ENCODE measurements around the gene SGCD. TPM values are rescaled to one million over a fixed set of nuclear protein-coding genes. Genes with fewer than 3 reads are reported as not detected.

SGCD gene
- total and polyA plus RNA-seq, 2 of the 4 experiments (the other 2 are of a cell fraction), result 5.8 to 10.6 TPM

GRCh38 chr5:156687514-156687913 lies 360.6 kb downstream of the SGCD start:
- H3K9ac ChIP-seq (ENCODE audit: low read depth, low read length), result no peak overlapping the region
- POLR2A ChIA-PET (ENCODE audit: unreplicated experiment), result no interaction called here

More at GRCh38 chr5:156687514-156687913, 360.6 kb downstream of the SGCD start:
- Histone ChIP-seq H3K79me1 (ENCODE audit: low read depth in 1 of 2, low read length in 2 of 2) (no peaks in the 10 kb centered on the region), H3K4ac (ENCODE audit: low read depth, low read length) (no peak overlapping the region), H3K56ac (ENCODE audit: extremely low read depth, insufficient read depth, low read length) (no peak overlapping the region), H3K18ac (ENCODE audit: low read depth, low read length) (no peak overlapping the region), H2BK120ac (ENCODE audit: low read depth, low read length) (no peak overlapping the region), H4K91ac (ENCODE audit: insufficient read depth, low read depth, low read length) (no peak overlapping the region), H2AK9ac (replicated peaks; ENCODE audit: low read depth, low read length, poor library complexity) (no peak overlapping the region), H3K9me1 (ENCODE audit: insufficient read depth, low read length) (no peaks in the 10 kb centered on the region), H3K23ac (ENCODE audit: low read depth, low read length) (no peak overlapping the region), H3K27me3 (ENCODE audit: control insufficient read depth, insufficient read depth, low read length) (no peaks in the 10 kb centered on the region), H3K36me3 (ENCODE audit: control insufficient read depth, insufficient read depth, low read length) (no peaks in the 10 kb centered on the region), H3K4me3 (ENCODE audit: insufficient read depth, low read depth, low read length) (no peak overlapping the region), H4K20me1 (ENCODE audit: insufficient read depth, low read length) (no peaks in the 10 kb centered on the region), H2BK5ac (ENCODE audit: low read depth, low read length, poor library complexity, severe bottlenecking) (no peak overlapping the region), H2BK15ac (ENCODE audit: low read depth, low read length) (no peak overlapping the region), H3K9me3 (ENCODE audit: control insufficient read depth, insufficient read depth, low read length) (no peaks in the 10 kb centered on the region), H2AK5ac (ENCODE audit: low read depth, low read length) (no peak overlapping the region), H2AFZ (replicated peaks; ENCODE audit: low read length, poor library complexity) (no peak overlapping the region), H4K8ac (ENCODE audit: low read depth in 2 of 2, low read length in 2 of 2) (no peak overlapping the region), H3K4me2 (ENCODE audit: low read depth, low read length) (no peak overlapping the region), H3K14ac (replicated peaks; ENCODE audit: low read depth, low read length) (no peak overlapping the region), H4K5ac (ENCODE audit: low read depth, low read length) (no peak overlapping the region), H3K4me1 (ENCODE audit: control insufficient read depth, insufficient read depth, low read length) (no peaks in the 10 kb centered on the region), H2BK20ac (ENCODE audit: low read depth, low read length) (no peak overlapping the region), H3K27ac (ENCODE audit: insufficient read depth, low read length) (no peak overlapping the region)
- ATAC-seq (ENCODE audit: low read depth), result no peak
- CTCF ChIA-PET, result interaction anchor here (0.6 kb wide), 1 partner anchor 16 kb away, joined by 4 read pairs; no protein-coding TSS in a partner anchor
- dilution Hi-C loops (cut with HindIII; ENCODE audit: low sequenced_read_pairs, unreplicated experiment) (no loop called here), in situ Hi-C loops (cut with MboI; ENCODE audit: low sequenced_read_pairs) (no loop called here), intact Hi-C loops (cut with micrococcal nuclease) (no loop called here)
- BruUV-seq (replicated peaks), result no TSS peak
- DNase-seq, result no peak
- TF ChIP-seq MXI1 (IDR thresholded peaks at IDR 0.05; ENCODE audit: borderline replicate concordance, low read depth, low read length), result no peak
- no peak for TF ChIP-seq CEBPB (IDR thresholded peaks at IDR 0.05; ENCODE audit: low read depth, low read length)
- no peak for TF ChIP-seq RCOR1 (IDR thresholded peaks at IDR 0.05; ENCODE audit: insufficient replicate concordance, low read length)
- TF ChIP-seq ELK1 (IDR thresholded peaks at IDR 0.05; ENCODE audit: borderline replicate concordance, low read depth, low read length), result no peak
- no peak for TF ChIP-seq CHD1 (IDR thresholded peaks at IDR 0.05; ENCODE audit: low read depth, low read length)
- no peak for TF ChIP-seq POLR2A (IDR thresholded peaks at IDR 0.05; ENCODE audit: low read depth, low read length)
- no peak for TF ChIP-seq MAFK (IDR thresholded peaks at IDR 0.05; ENCODE audit: low read depth, low read length)
- no peak for TF ChIP-seq BHLHE40 (IDR thresholded peaks at IDR 0.05; ENCODE audit: low read depth, low read length)
- 80% methylated on average over 2 of the region's 8 CpGs; no CpG with 5 or more reads in 1 of the 2 experiments for WGBS, 2 experiments (ENCODE audit: extremely low coverage in 2 of 2, insufficient read length in 1 of 2)

All from IMR-90 (cell line).